Trophoblast cell (in vitro differentiated cells and primary cell): ENCODE measurements around the gene ARL16.

Experiments used
- DNase-seq, 2 donors: peaks; one replicate each; pipeline ENCODE4 v3.0.0-alpha.2; 2016
- H2AFZ ChIP-seq: 2 replicates; pipeline ENCODE4 v1.6.1; 2013; ENCODE audit warnings: low read length, moderate library complexity, mild to moderate bottlenecking; ENCODE audit not compliant: insufficient read depth, poor library complexity
- H2AK5ac ChIP-seq: 2 replicates; pipeline ENCODE4 v1.6.1; 2013; ENCODE audit warnings: mild to moderate bottlenecking, low read length
- H2BK120ac ChIP-seq: 2 replicates; pipeline ENCODE4 v1.6.1; 2013; ENCODE audit warnings: low read length, mild to moderate bottlenecking, moderate library complexity; ENCODE audit not compliant: insufficient read depth, poor library complexity
- H2BK12ac ChIP-seq: 2 replicates; pipeline ENCODE4 v1.6.1; 2013; ENCODE audit warnings: mild to moderate bottlenecking, low read length, moderate library complexity
- H2BK5ac ChIP-seq: 2 replicates; pipeline ENCODE4 v1.6.1; 2013; ENCODE audit warnings: low read length, low read depth, moderate library complexity, mild to moderate bottlenecking; ENCODE audit not compliant: poor library complexity
- H3K14ac ChIP-seq: 2 replicates; pipeline ENCODE4 v1.6.1; 2013; ENCODE audit warnings: mild to moderate bottlenecking, low read length
- H3K18ac ChIP-seq: 2 replicates; pipeline ENCODE4 v1.6.1; 2013; ENCODE audit warnings: mild to moderate bottlenecking, low read length
- H3K23ac ChIP-seq: 2 replicates; pipeline ENCODE4 v1.6.1; 2013; ENCODE audit warnings: low read length
- H3K27ac ChIP-seq: 2 replicates; pipeline ENCODE4 v1.5.1; 2013; ENCODE audit warnings: low read depth, mild to moderate bottlenecking, inconsistent platforms, low read length, moderate library complexity
- H3K27me3 ChIP-seq: 2 replicates; pipeline ENCODE4 v1.6.1; 2013; ENCODE audit warnings: inconsistent platforms, mild to moderate bottlenecking, low read length, moderate library complexity; ENCODE audit not compliant: insufficient read depth
- H3K36me3 ChIP-seq, 2 experiments: 1 replicate in 1 of 2; 2 replicates in 1 of 2; pipeline ENCODE4 v1.6.1; 2013; ENCODE audit warnings: low read length in 2 of 2, mild to moderate bottlenecking in 2 of 2, moderate library complexity in 1 of 2; ENCODE audit not compliant: insufficient read depth in 2 of 2, control insufficient read depth in 1 of 2
- H3K4ac ChIP-seq: 2 replicates; pipeline ENCODE4 v1.6.1; 2013; ENCODE audit warnings: low read depth, mild to moderate bottlenecking, low read length, moderate library complexity
- H3K4me1 ChIP-seq, 2 experiments: 1 replicate in 1 of 2; 2 replicates in 1 of 2; pipeline ENCODE4 v1.6.1; 2013; ENCODE audit warnings: low read length in 2 of 2, mild to moderate bottlenecking in 2 of 2, moderate library complexity in 1 of 2; ENCODE audit not compliant: insufficient read depth in 2 of 2, control insufficient read depth in 1 of 2
- H3K4me2 ChIP-seq: 2 replicates; pipeline ENCODE4 v1.6.1; 2013; ENCODE audit warnings: inconsistent platforms, mild to moderate bottlenecking, low read length, moderate library complexity
- H3K4me3 ChIP-seq: 2 replicates; pipeline ENCODE4 v1.5.1; 2013; ENCODE audit warnings: mild to moderate bottlenecking, low read depth, low read length, inconsistent platforms
- H3K79me1 ChIP-seq: one replicate; pipeline ENCODE4 v1.6.1; 2013; ENCODE audit warnings: low read length
- H3K79me2 ChIP-seq: 2 replicates; pipeline ENCODE4 v1.6.1; 2013; ENCODE audit warnings: low read length, mild to moderate bottlenecking; ENCODE audit not compliant: control insufficient read depth, insufficient read depth, poor library complexity
- H3K9ac ChIP-seq: 2 replicates; pipeline ENCODE4 v1.6.1; 2013; ENCODE audit warnings: mild to moderate bottlenecking, low read length
- H3K9me3 ChIP-seq: 2 replicates; pipeline ENCODE4 v1.6.1; 2013; ENCODE audit warnings: low read depth, mild to moderate bottlenecking, control low read depth, inconsistent platforms, low read length; ENCODE audit not compliant: insufficient read depth
- H4K12ac ChIP-seq: 2 replicates; pipeline ENCODE4 v1.6.1; 2013; ENCODE audit warnings: low read depth, mild to moderate bottlenecking, low read length, moderate library complexity
- H4K8ac ChIP-seq: 2 replicates; pipeline ENCODE4 v1.6.1; 2013; ENCODE audit warnings: low read depth, mild to moderate bottlenecking, low read length, moderate library complexity
- H4K91ac ChIP-seq: one replicate; pipeline ENCODE4 v1.6.1; 2013; ENCODE audit warnings: low read depth, mild to moderate bottlenecking, low read length, moderate library complexity
- WGBS: extraction: QIAGEN DNeasy Blood & Tissue Kit; methylation state at CpG from one replicate; pipeline ENCODE4 v1.1.7; 2013; ENCODE audit warnings: missing lambda C conversion rate; ENCODE audit not compliant: insufficient read length, insufficient coverage; ENCODE audit errors: extremely low coverage; 5-methylcytosine and 5-hydroxymethylcytosine counted together

Gene ARL16

DNA sequence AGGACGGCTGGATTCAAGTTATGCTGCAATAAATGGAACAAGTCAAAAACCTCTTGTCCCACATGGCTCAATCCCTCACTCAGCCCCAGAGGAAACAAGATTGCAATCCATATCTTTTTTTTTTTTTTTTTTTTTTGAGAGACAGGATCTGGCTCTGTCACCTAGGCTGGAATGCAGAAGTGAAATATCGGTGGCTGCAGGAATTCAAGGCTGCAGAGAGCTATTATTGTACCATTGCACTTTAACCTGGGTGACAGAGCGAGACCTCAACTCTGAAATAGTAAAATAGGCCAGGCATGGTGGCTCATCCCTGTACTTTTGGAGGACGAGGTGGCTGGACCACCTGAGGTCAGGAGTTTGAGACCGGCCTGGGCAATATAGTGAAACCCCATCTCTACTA lies 24.6 kb downstream of the ARL16 start:
- Histone ChIP-seq H3K9ac (no peak overlapping the region), H3K4ac (no peak overlapping the region), H4K12ac (no peak overlapping the region), H3K4me1 (peaks cover 1 to 2% of the 10 kb centered on the region in 2 experiments), H3K18ac (no peak overlapping the region), H3K36me3 (no peaks in the 10 kb centered on the region), H2BK12ac (no peak overlapping the region), H4K91ac (no peak overlapping the region), H3K4me3 (no peak overlapping the region), H3K4me2 (no peak overlapping the region), H3K23ac (no peak overlapping the region), H3K27me3 (no peaks in the 10 kb centered on the region), H4K8ac (no peak overlapping the region), H3K79me1 (no peaks in the 10 kb centered on the region), H2BK5ac (no peak overlapping the region), H2AK5ac (no peak overlapping the region), H2BK120ac (no peak overlapping the region), H3K79me2 (no peaks in the 10 kb centered on the region), H2AFZ (no peak overlapping the region), H3K9me3 (no peaks in the 10 kb centered on the region), H3K27ac (no peak overlapping the region), H3K14ac (no peak overlapping the region)
- DNase-seq: peak; percentile 57 to 87
- no CpG with 5 or more reads among the region's 5 CpGs for WGBS

DNA sequence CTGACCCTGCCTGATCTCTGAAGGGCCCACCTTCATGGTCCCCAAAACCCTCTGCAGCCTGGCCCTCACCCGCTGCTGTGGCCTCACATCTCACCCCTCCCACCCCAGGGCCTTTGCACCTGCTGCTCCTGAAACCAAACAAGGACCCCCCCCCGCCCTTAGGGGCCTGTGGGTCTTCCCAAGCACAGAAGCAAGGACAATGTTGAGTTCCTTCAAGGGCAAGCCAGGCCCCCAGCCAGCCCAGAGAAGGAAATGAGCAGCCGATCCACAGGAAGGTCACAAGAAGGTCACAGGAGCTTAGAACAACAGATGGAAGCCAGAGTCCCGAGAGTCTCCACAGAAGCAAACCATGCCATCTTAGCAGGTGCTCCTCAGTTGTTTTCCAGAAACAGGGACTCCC lies 26.8 kb downstream of the ARL16 start:
- Histone ChIP-seq H3K4ac (no peak overlapping the region), H2BK5ac (no peak overlapping the region), H3K79me2 (no peaks in the 10 kb centered on the region), H3K79me1 (no peaks in the 10 kb centered on the region), H4K91ac (no peak overlapping the region), H3K4me3 (no peak overlapping the region), H3K4me1 (peaks cover 0 to 2% of the 10 kb centered on the region in 2 experiments), H3K27me3 (no peaks in the 10 kb centered on the region), H3K23ac (no peak overlapping the region), H3K9ac (no peak overlapping the region), H3K4me2 (no peak overlapping the region), H3K36me3 (no peaks in the 10 kb centered on the region), H4K12ac (no peak overlapping the region), H3K14ac (no peak overlapping the region), H3K9me3 (peaks cover 2% of the 10 kb centered on the region), H2BK12ac (no peak overlapping the region), H2BK120ac (no peak overlapping the region), H4K8ac (no peak overlapping the region), H2AK5ac (no peak overlapping the region), H3K27ac (no peak overlapping the region), H3K18ac (no peak overlapping the region), H2AFZ (no peak overlapping the region)
- DNase-seq: no peak
- no CpG with 5 or more reads among the region's 4 CpGs for WGBS

DNA sequence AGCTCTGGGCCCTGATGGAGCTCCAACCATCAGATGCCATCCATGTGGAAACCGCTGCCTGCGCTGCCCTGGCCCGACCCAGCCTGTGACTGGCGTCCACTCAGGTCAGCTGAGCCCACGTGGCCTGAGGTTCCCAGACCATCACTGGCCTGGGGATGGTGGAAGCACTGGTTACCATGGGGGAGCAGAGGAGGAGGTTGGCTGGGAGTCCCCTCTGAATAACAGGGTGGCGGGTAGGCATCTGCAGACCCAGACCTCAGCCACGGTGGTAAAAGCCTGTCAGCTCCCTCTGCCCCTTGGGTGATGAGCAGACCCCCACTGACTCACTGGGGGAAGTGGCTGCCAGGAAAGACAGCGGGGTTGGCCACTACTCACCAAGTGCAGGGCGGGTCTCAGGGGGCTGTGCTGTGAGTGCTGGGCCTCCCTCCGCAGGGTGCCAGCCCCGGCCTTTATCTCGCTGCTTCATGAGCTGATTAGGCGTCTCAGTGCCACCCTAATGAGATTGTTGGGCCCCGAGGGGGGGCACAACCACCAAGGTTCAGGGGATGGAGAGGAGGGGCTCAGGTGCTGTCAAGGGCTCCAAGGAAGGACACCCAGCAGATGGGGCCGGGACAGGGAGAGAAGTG lies 27.4 kb downstream of the ARL16 start, which contains the start of gene PDE6G:
PDE6G (minus strand) TSS at position 425 of the 626 bp plus-strand sequence. CDS start 3,237 bp downstream, outside the sequence.
- Histone ChIP-seq H3K4ac (no peak within 1 kb of the TSS), H2BK5ac (no peak within 1 kb of the TSS), H3K18ac (no peak within 1 kb of the TSS), H2AK5ac (no peak within 1 kb of the TSS), H3K14ac (no peak within 1 kb of the TSS), H3K36me3 (no peaks in the 10 kb centered on the region), H3K79me2 (no peaks in the 10 kb centered on the region), H3K9me3 (peaks cover 4% of the 10 kb centered on the region), H4K91ac (no peak within 1 kb of the TSS), H3K4me3 (no peak within 1 kb of the TSS), H2BK12ac (no peak within 1 kb of the TSS), H3K27ac (no peak within 1 kb of the TSS), H4K12ac (no peak within 1 kb of the TSS), H4K8ac (no peak within 1 kb of the TSS), H2BK120ac (no peak within 1 kb of the TSS), H3K79me1 (no peaks in the 10 kb centered on the region), H3K27me3 (no peaks in the 10 kb centered on the region), H2AFZ (no peak within 1 kb of the TSS), H3K4me1 (peaks cover 0 to 2% of the 10 kb centered on the region in 2 experiments), H3K9ac (no peak within 1 kb of the TSS), H3K23ac (no peak within 1 kb of the TSS), H3K4me2 (no peak within 1 kb of the TSS)
- WGBS: no CpG with 5 or more reads among the region's 15 CpGs
- no peak for DNase-seq

DNA sequence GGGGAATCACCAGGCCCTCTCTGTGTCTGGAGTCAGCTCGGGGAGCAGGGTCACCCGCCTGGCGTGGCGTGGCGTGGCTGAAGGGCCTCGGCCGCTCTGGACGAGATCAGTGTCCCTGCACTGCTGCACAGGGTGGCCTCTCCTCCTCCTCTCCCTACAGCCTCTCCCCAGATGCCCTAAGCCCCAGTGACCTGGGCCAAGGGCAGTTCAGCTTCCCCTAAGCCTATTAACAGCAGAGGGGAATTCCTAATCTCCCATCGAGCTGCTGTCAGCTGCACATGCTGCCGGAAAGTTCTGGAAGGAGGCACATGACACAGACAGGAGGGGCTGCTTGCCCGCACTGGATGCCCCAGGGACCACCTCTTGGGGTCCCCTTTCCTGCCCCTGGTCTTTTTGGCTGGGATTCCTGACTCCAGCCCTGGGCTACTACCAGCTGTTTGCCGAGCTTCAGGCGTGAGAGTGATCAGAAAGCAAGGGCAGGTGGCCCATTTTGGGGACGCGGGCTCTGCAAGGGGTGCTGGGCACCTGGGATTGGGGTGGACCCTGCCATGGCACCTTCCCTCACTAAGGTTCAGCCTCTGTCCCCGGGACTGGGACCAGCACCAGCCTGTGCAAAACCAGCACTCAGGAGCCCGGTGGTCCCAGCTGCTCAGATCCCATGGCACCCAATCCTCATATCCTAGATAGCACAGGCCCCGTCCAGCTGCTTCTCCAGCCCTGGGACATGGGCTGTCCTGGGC lies 28.0 kb downstream of the ARL16 start:
- no peak overlapping the region for H2BK12ac ChIP-seq
- no peaks in the 10 kb centered on the region for H3K36me3 ChIP-seq
- H2BK5ac ChIP-seq: no peak overlapping the region
- no peak overlapping the region for H3K14ac ChIP-seq
- WGBS: no CpG with 5 or more reads among the region's 18 CpGs
- H3K79me2 ChIP-seq: no peaks in the 10 kb centered on the region
- no peak for DNase-seq
- H2AFZ ChIP-seq: no peak overlapping the region
- no peak overlapping the region for H3K4ac ChIP-seq
- H3K23ac ChIP-seq: no peak overlapping the region
- peaks cover 4% of the 10 kb centered on the region for H3K9me3 ChIP-seq
- no peak overlapping the region for H4K8ac ChIP-seq
- no peak overlapping the region for H3K4me3 ChIP-seq
- no peak overlapping the region for H2BK120ac ChIP-seq
- no peak overlapping the region for H3K9ac ChIP-seq
- no peaks in the 10 kb centered on the region for H3K79me1 ChIP-seq
- no peak overlapping the region for H3K27ac ChIP-seq
- H3K27me3 ChIP-seq: no peaks in the 10 kb centered on the region
- no peak overlapping the region for H4K91ac ChIP-seq
- no peak overlapping the region for H4K12ac ChIP-seq
- H3K4me2 ChIP-seq: no peak overlapping the region
- no peak overlapping the region for H2AK5ac ChIP-seq
- peaks cover 0 to 2% of the 10 kb centered on the region in 2 experiments for H3K4me1 ChIP-seq
- no peak overlapping the region for H3K18ac ChIP-seq
